ENCODE data around the gene TMEM178A.

- no peak for TF ChIP-seq POLR2AphosphoS5 (IDR thresholded peaks at IDR 0.05; ENCODE audit: borderline replicate concordance, low read depth, low read length)
- TF ChIP-seq EZH2 (IDR thresholded peaks at IDR 0.05): no peak
Observed at GRCh38 chr2:39735648-39736047, 69.9 kb downstream of the TMEM178A start.

Measured in SK-N-MC (cell line).